Measurements from ENCODE around the gene NCBP3. TPM values are rescaled to one million over a fixed set of nuclear protein-coding genes. Genes with fewer than 3 reads are reported as not detected.

NCBP3 gene
- total and polyA plus RNA-seq, 2 of the 4 experiments (the other 2 are of a cell fraction), result 10.8 to 13.5 TPM

DNA sequence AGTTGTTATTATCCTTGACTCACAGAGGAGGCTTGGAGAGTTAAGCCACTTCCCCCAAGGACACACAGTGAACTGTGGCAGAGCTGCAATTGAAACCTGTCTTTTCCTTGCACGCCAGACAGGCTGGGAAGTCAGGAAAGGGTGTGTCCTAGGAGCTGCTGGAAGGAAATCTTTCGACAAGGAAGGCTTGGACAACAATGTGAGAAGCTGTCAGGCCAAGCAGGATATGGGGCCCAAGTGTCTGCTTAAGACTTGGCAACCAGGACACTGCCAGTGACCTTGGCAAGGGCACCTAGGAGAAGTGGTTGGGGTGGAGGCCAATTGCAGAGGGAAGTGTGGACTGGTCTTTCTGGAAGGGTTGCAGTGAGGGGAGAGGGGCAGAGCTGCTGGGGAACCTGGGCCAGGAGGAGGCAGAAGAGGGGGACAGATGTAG is 48.9 kb upstream of the NCBP3 start:
- ChIA-PET POLR2A (ENCODE audit: unreplicated experiment) (no interaction called here), CTCF (interaction anchor here (0.5 kb wide), 1 partner anchor 19 kb away, joined by 3 read pairs; no protein-coding TSS in a partner anchor)
- H4K20me1 ChIP-seq (ENCODE audit: insufficient read depth, low read length), result peaks cover 6% of the 10 kb centered on the region; the same call in 1 of the 2 replicates
- H4K8ac ChIP-seq (ENCODE audit: low read depth in 2 of 2, low read length in 2 of 2), result no peak overlapping the region
- 20% methylated on average over 1 of the region's 2 CpGs; no CpG with 5 or more reads in 1 of the 2 experiments for WGBS, 2 experiments (ENCODE audit: extremely low coverage in 2 of 2, insufficient read length in 1 of 2)
- peak overlapping the region; percentile 63 for H2AK9ac ChIP-seq (replicated peaks; ENCODE audit: low read depth, low read length, poor library complexity)
- no peak overlapping the region for H2BK15ac ChIP-seq (ENCODE audit: low read depth, low read length)
- peaks cover 23% of the 10 kb centered on the region for H3K9me1 ChIP-seq (ENCODE audit: insufficient read depth, low read length)
- H3K79me1 ChIP-seq (ENCODE audit: low read depth in 1 of 2, low read length in 2 of 2), result peaks cover 3 to 22% of the 10 kb centered on the region in 2 experiments; a peak in 3 of 4 replicates
- intact Hi-C loops (cut with micrococcal nuclease) (no loop called here), in situ Hi-C loops (cut with MboI; ENCODE audit: low sequenced_read_pairs) (no loop called here), dilution Hi-C loops (cut with HindIII; ENCODE audit: low sequenced_read_pairs, unreplicated experiment) (no loop called here)
- TF ChIP-seq MXI1 (IDR thresholded peaks at IDR 0.05; ENCODE audit: borderline replicate concordance, low read depth, low read length) (no peak), CEBPB (IDR thresholded peaks at IDR 0.05; ENCODE audit: low read depth, low read length) (no peak), RCOR1 (IDR thresholded peaks at IDR 0.05; ENCODE audit: insufficient replicate concordance, low read length) (no peak)
- no peak overlapping the region for H4K91ac ChIP-seq (ENCODE audit: insufficient read depth, low read depth, low read length)
- no peaks in the 10 kb centered on the region for H3K9me3 ChIP-seq (ENCODE audit: control insufficient read depth, insufficient read depth, low read length)
- H3K36me3 ChIP-seq (ENCODE audit: control insufficient read depth, insufficient read depth, low read length), result no peaks in the 10 kb centered on the region
- no peak overlapping the region for H2BK120ac ChIP-seq (ENCODE audit: low read depth, low read length)
- H3K9ac ChIP-seq (ENCODE audit: low read depth, low read length), result no peak overlapping the region
- H2AK5ac ChIP-seq (ENCODE audit: low read depth, low read length), result peak overlapping the region; percentile 3; the same call in 1 of the 2 replicates
- H3K27me3 ChIP-seq (ENCODE audit: control insufficient read depth, insufficient read depth, low read length), result peaks cover 2% of the 10 kb centered on the region; the same call in 1 of the 2 replicates
- H2AFZ ChIP-seq (replicated peaks; ENCODE audit: low read length, poor library complexity), result peak overlapping the region; percentile 54
- H3K23ac ChIP-seq (ENCODE audit: low read depth, low read length), result no peak overlapping the region
- no peak overlapping the region for H3K4me3 ChIP-seq (ENCODE audit: insufficient read depth, low read depth, low read length)
- H2BK20ac ChIP-seq (ENCODE audit: low read depth, low read length), result peak overlapping the region; percentile 23; the same call in 1 of the 2 replicates
- no peak overlapping the region for H3K4me2 ChIP-seq (ENCODE audit: low read depth, low read length)
- H3K4me1 ChIP-seq (ENCODE audit: control insufficient read depth, insufficient read depth, low read length), result peaks cover 21% of the 10 kb centered on the region
- no peak overlapping the region for H2BK5ac ChIP-seq (ENCODE audit: low read depth, low read length, poor library complexity, severe bottlenecking)
- no peak overlapping the region; the same call in 1 of the 2 replicates for H3K14ac ChIP-seq (replicated peaks; ENCODE audit: low read depth, low read length)
- H4K5ac ChIP-seq (ENCODE audit: low read depth, low read length), result no peak overlapping the region
- no peak overlapping the region for H3K56ac ChIP-seq (ENCODE audit: extremely low read depth, insufficient read depth, low read length)
- no peak overlapping the region for H3K18ac ChIP-seq (ENCODE audit: low read depth, low read length)
- BruUV-seq (replicated peaks), result no TSS peak
- no peak overlapping the region for H3K4ac ChIP-seq (ENCODE audit: low read depth, low read length)
- H3K27ac ChIP-seq (ENCODE audit: insufficient read depth, low read length), result no peak overlapping the region
- DNase-seq (peak; percentile 47), ATAC-seq (ENCODE audit: low read depth) (no peak)

All from IMR-90 (cell line).